Endodermal cell (in vitro differentiated cells): ENCODE data around the gene BAIAP2. TPM values are rescaled to one million over a fixed set of nuclear protein-coding genes. Genes with fewer than 3 reads are reported as not detected.

ENCODE experiments used
- DNase-seq: peaks from one replicate; pipeline ENCODE4 v3.0.0-alpha.2; 2017
- H3K27ac ChIP-seq: 2 replicates; pipeline ENCODE4 v1.5.1; 2013; ENCODE audit warnings: mild to moderate bottlenecking, low read depth, low read length, moderate library complexity
- H3K27me3 ChIP-seq: 2 replicates; pipeline ENCODE4 v1.6.1; 2013; ENCODE audit warnings: mild to moderate bottlenecking, low read length, moderate library complexity; ENCODE audit not compliant: insufficient read depth, control insufficient read depth, poor library complexity, severe bottlenecking
- H3K36me3 ChIP-seq: 2 replicates; pipeline ENCODE4 v1.7.0; 2013; ENCODE audit warnings: mild to moderate bottlenecking, low read length, moderate library complexity; ENCODE audit not compliant: control insufficient read depth, insufficient read depth
- H3K4me1 ChIP-seq: one replicate; pipeline ENCODE4 v1.7.0; 2013; ENCODE audit warnings: low read length; ENCODE audit not compliant: control insufficient read depth, insufficient read depth
- H3K4me3 ChIP-seq: 2 replicates; pipeline ENCODE4 v1.5.1; 2013; ENCODE audit warnings: mild to moderate bottlenecking, low read length, moderate library complexity
- H3K9ac ChIP-seq: 2 replicates; pipeline ENCODE4 v1.6.1; 2013; ENCODE audit warnings: mild to moderate bottlenecking, low read length, moderate library complexity; ENCODE audit not compliant: poor library complexity, severe bottlenecking; ENCODE audit errors: extremely low read depth
- H3K9me3 ChIP-seq: 2 replicates; pipeline ENCODE4 v1.6.1; 2013; ENCODE audit warnings: mild to moderate bottlenecking, low read length, moderate library complexity; ENCODE audit not compliant: control insufficient read depth
- H3K27ac Mint-ChIP-seq: 2 replicates; pipeline ENCODE4 v1.8.0; 2020; ENCODE audit warnings: mixed read lengths
- H3K27me3 Mint-ChIP-seq: 2 replicates; pipeline ENCODE4 v1.8.0; 2021; ENCODE audit warnings: mild to moderate bottlenecking, mixed read lengths; ENCODE audit not compliant: insufficient read depth
- H3K36me3 Mint-ChIP-seq: 2 replicates; pipeline ENCODE4 v1.8.0; 2020; ENCODE audit warnings: low read depth, mixed read lengths
- H3K4me1 Mint-ChIP-seq: 2 replicates; pipeline ENCODE4 v1.8.0; 2020; ENCODE audit warnings: mixed read lengths
- H3K4me3 Mint-ChIP-seq: 2 replicates; pipeline ENCODE4 v1.8.0; 2020; ENCODE audit warnings: mild to moderate bottlenecking, moderate library complexity, mixed read lengths
- H3K9me3 Mint-ChIP-seq: 2 replicates; pipeline ENCODE4 v1.8.0; 2020; ENCODE audit warnings: mild to moderate bottlenecking, mixed read lengths
- WGBS, 2 experiments: methylation state at CpG; one replicate each; pipeline versions ENCODE4 v1.1.5 to v1.1.7; 2013; ENCODE audit warnings: missing lambda C conversion rate in 2 of 2, mixed read lengths in 1 of 2; ENCODE audit not compliant: insufficient coverage in 1 of 2, insufficient read length in 1 of 2; 5-methylcytosine and 5-hydroxymethylcytosine counted together
- total RNA-seq, 2 donors: library from RNA; stranded (reverse); fragmentation: NEBNext Ultra II Directional in 1 of 2; extraction: Animal tissue kit (Norgen Biotek cat#: 25700) in 1 of 2; gene quantifications; 2 replicates in 1 of 2; 3 replicates in 1 of 2; pipeline ENCODE4 v1.2.1, GENCODE V29; 2021
- TF ChIP-seq, protein P1 (sequence below): fragments of 200-600 bp; sonication (generic); conservative IDR thresholded peaks from 2 replicates; pipeline ENCODE4 v1.5.0; 2021; ENCODE audit warnings: antibody characterized with exemption, mild to moderate bottlenecking

Gene BAIAP2
- total RNA-seq, 2 donors from 2014 or later: 24.9 to 32.7 TPM

DNA sequence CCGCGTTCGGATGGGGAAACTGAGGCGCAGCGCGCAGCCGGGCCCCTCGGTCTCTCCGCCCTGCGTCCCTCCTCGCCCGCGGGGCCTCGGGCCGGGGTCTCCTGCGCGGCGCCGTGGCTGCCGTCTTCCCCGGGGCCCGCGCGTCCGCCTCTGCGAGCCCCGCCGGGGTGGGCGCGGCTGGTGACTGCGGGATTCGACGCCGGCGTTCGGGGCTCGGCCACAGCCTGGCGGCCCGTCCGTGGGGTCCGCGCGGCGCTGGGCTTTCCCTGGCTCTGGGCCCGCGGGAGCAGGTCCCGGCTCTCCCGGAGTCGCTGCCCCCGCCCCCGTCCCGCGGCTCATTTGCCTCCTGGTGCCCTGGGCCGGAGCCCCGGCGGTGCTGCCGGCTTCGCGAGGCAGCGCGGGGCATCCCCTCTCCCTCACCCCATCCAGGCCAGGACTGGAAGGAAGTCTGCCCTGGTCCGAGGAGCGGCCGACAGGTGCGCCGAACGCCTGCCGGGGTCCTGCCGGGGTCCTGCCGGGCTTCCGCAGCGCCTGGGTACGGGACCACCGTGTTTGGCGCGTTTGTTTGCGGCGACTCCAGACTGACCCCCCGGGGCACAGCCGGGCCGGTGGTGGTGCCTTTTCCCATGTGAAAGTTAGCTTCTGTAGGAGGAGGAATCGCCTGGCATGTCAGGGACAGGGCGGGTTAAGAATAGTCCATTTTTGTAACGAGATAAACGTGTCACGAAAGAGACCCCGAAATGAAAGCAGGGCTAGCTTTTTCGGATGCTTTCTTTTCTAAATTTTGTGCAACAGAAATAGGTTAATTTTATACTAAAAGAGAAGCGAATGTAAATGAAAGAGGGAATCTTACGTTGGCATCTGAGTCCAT is 42.6 kb upstream of the BAIAP2 start:
- Mint-ChIP-seq H3K4me3 (peak overlapping the region; percentile 58), H3K9me3 (no peaks in the 10 kb centered on the region), H3K36me3 (peaks cover 15% of the 10 kb centered on the region), H3K27me3 (peaks cover 2% of the 10 kb centered on the region), H3K4me1 (peaks cover 5% of the 10 kb centered on the region), H3K27ac (no peak overlapping the region)
- TF ChIP-seq, protein P1, sequence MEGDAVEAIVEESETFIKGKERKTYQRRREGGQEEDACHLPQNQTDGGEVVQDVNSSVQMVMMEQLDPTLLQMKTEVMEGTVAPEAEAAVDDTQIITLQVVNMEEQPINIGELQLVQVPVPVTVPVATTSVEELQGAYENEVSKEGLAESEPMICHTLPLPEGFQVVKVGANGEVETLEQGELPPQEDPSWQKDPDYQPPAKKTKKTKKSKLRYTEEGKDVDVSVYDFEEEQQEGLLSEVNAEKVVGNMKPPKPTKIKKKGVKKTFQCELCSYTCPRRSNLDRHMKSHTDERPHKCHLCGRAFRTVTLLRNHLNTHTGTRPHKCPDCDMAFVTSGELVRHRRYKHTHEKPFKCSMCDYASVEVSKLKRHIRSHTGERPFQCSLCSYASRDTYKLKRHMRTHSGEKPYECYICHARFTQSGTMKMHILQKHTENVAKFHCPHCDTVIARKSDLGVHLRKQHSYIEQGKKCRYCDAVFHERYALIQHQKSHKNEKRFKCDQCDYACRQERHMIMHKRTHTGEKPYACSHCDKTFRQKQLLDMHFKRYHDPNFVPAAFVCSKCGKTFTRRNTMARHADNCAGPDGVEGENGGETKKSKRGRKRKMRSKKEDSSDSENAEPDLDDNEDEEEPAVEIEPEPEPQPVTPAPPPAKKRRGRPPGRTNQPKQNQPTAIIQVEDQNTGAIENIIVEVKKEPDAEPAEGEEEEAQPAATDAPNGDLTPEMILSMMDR: no peak
- peak overlapping the region; percentile 41 for H3K9ac ChIP-seq
- WGBS, 2 experiments: 5 to 25% methylated on average over 20 to 90 of the region's 90 CpGs
- DNase-seq: peak; percentile 80
- peak overlapping the region; percentile 81 for H3K4me3 ChIP-seq
- H3K27me3 ChIP-seq: no peaks in the 10 kb centered on the region
- H3K4me1 ChIP-seq: peaks cover 5% of the 10 kb centered on the region
- H3K27ac ChIP-seq: no peak overlapping the region
- no peaks in the 10 kb centered on the region for H3K9me3 ChIP-seq
- H3K36me3 ChIP-seq: peaks cover 11% of the 10 kb centered on the region

DNA sequence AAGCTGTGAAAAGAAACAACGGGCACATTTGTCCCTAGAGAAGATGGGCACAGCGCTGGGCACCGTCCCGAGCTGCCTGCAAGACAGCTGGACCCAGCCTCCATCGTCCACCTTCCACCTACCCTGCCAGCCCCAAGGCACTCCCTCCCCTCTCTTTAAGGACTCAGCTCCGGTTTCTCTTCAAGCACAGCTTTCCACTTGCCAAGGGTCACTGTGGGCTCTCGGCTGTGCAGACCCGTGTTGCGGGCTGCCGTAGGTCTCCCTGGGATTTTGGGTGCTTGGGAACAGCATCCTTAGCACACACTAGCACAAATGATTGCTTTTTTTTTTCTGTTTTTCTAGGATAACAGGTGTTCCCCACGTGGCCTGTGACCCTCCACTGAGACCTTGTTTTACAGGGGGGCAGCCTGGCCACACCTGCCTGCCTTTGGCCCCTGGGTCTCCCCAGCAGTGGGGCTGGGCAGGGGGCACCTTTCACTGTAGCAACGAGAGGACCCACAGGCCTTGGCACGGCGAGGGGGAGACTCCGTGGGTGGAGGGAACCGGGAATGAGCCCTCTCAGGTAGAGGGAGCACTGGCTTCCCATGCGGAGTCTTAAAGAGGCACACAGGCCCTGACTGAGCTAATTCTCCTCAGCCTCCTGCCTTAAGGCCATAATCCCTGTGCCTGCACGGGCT is 41.9 kb upstream of the BAIAP2 start:
- Histone ChIP-seq H3K9me3 (no peaks in the 10 kb centered on the region), H3K36me3 (peaks cover 13% of the 10 kb centered on the region), H3K27ac (no peak overlapping the region), H3K4me3 (peak overlapping the region; percentile 81), H3K27me3 (no peaks in the 10 kb centered on the region), H3K4me1 (peaks cover 3% of the 10 kb centered on the region), H3K9ac (peak overlapping the region; percentile 41)
- DNase-seq: peak; percentile 44
- Mint-ChIP-seq H3K4me1 (peaks cover 5% of the 10 kb centered on the region), H3K36me3 (peaks cover 15% of the 10 kb centered on the region), H3K27ac (no peak overlapping the region), H3K27me3 (peaks cover 2% of the 10 kb centered on the region), H3K9me3 (no peaks in the 10 kb centered on the region), H3K4me3 (peak overlapping the region; percentile 58)
- WGBS, 2 experiments: 80 to 82% methylated on average over 13 to 18 of the region's 18 CpGs
- TF ChIP-seq, protein P1: no peak

GRCh38 chr17:80995131-80995530 is 39.8 kb upstream of the BAIAP2 start:
- Histone ChIP-seq H3K27ac (no peak overlapping the region), H3K4me1 (no peaks in the 10 kb centered on the region), H3K36me3 (peaks cover 30% of the 10 kb centered on the region), H3K9ac (no peak overlapping the region), H3K9me3 (no peaks in the 10 kb centered on the region), H3K27me3 (no peaks in the 10 kb centered on the region), H3K4me3 (no peak overlapping the region)
- Mint-ChIP-seq H3K9me3 (no peaks in the 10 kb centered on the region), H3K4me1 (peaks cover 5% of the 10 kb centered on the region), H3K4me3 (no peak overlapping the region), H3K27ac (no peak overlapping the region), H3K27me3 (no peaks in the 10 kb centered on the region), H3K36me3 (peaks cover 26% of the 10 kb centered on the region)
- 96% methylated on average over 4 to 13 of the region's 13 CpGs for WGBS, 2 experiments
- no peak for DNase-seq
- TF ChIP-seq, protein P1: no peak
